Measurements from ENCODE around the gene C3orf20.

The C3orf20 gene

GRCh38 chr3:14780927-14781507 is 106.1 kb downstream of the C3orf20 start:
- DNase-seq: peak; percentile 6

GRCh38 chr3:14783480-14784086 is 108.6 kb downstream of the C3orf20 start:
- DNase-seq: no peak

- no peak for DNase-seq
Observed at GRCh38 chr3:14784087-14784681, 109.2 kb downstream of the C3orf20 start.

- no peak for DNase-seq
Observed at GRCh38 chr3:14785207-14786155, 110.5 kb downstream of the C3orf20 start.

- DNase-seq: no peak
Observed at GRCh38 chr3:14786369-14786768, 111.4 kb downstream of the C3orf20 start.

DNA sequence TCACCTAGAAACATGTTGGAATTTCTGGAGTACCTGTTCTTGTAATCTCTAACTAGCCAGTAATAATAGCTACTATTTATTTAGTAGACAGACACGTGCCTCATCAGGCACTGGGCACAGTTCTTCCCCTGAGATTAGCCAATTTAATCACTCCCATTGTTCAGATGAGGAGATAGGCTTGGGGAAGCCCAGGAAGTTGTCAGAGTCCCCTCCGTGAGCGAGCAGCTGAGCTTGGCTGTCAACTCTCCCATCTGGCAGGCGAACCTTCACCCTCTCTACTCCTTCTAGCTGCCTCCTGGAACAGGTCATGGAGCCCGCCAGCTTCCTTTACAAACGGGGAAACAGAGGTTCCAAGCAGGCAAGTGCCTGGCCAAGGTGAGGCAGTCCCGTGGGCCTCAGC is 112.7 kb downstream of the C3orf20 start:
- no peak for DNase-seq

- no peak for DNase-seq
Observed at GRCh38 chr3:14788644-14789043, 113.7 kb downstream of the C3orf20 start.

GRCh38 chr3:14789221-14789620 is 114.3 kb downstream of the C3orf20 start:
- DNase-seq: no peak

- DNase-seq: no peak
Observed at GRCh38 chr3:14789640-14790285, 114.8 kb downstream of the C3orf20 start.

- DNase-seq: no peak
Observed at GRCh38 chr3:14791343-14791945, 116.5 kb downstream of the C3orf20 start.

DNA sequence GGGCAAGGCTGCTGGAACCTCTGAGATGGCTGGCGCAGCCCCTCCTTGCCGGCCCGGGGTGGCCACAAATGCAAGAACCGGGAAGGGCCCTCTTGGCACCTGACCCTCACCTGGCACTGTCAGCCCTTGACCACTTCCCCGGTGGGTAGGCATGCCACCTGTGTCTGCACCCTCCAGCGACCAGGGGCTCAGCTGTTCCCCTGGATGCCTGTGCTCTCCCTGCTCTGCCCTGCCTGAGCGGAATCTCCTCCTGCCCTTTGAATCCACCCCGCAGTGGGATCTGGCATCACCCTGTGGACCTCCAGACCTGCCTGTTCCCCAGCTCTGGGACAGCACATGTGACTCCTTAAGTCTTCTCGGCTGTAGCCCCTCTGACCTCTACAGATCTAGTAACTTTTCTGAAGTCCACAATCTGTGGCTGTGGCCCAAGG is 117.8 kb downstream of the C3orf20 start:
- DNase-seq: no peak

GRCh38 chr3:14793126-14793857 is 118.4 kb downstream of the C3orf20 start:
- no peak for DNase-seq

DNA sequence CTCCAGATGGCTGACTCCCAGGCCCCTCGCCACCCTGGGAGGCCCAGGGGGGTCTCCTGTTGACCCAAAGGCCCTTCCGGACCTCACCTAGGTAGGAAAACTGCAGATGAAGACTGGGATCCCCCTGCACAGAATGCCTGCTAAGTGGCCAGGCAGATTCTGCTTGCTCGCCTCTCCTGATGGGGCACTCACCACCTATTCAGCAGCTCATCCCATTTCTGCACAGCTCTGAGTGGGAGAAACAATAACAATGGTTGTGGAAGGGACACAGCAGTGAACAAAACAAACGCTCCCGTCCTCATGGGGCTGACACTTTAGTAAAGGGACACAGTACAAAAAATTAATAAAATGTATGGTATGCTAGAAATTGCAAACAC is 118.9 kb downstream of the C3orf20 start:
- no peak for DNase-seq

DNA sequence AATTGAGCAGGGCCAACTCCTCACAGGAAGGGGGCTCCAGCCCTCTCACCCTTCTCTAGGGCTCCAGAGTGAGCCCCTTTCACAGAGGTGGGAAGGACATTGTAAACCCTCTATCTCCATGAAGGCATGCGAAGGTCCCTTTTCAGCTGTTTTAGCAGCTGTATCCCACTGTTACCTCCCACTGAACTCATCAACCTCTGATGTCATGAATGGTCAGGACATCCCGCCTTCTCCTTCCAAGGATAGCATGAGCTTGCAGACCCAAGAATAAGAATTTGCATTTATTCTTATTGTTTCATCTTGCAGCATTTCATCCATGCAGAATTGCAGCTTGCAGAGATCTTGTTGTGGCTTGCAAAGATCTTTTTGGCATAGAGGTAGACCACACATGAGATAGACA is 119.5 kb downstream of the C3orf20 start:
- no peak for DNase-seq

DNA sequence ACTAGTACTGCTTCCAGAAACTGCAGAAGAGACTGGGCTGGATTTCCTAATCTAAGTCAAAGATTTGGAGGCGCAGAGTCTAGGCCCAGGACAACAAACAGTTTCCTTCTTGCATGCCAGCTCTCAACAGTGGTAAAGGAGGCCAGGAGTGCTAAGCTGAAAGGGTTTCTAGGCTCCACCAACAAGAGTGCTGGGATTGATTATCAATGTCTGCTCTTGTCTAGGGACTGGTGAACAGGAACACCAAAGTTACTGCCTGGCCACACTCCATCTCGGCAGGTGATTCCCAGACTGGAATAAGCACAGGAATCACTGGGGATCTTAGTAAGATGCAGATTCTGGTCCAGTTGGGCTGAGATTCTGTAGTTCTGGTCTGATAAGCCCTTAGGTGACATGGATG is 121.1 kb downstream of the C3orf20 start:
- DNase-seq: no peak

- no peak for DNase-seq
Observed at GRCh38 chr3:14796403-14797077, 121.6 kb downstream of the C3orf20 start.

- DNase-seq: no peak
Observed at GRCh38 chr3:14797731-14798130, 122.8 kb downstream of the C3orf20 start.

GRCh38 chr3:14798231-14798630 is 123.3 kb downstream of the C3orf20 start:
- no peak for DNase-seq

DNA sequence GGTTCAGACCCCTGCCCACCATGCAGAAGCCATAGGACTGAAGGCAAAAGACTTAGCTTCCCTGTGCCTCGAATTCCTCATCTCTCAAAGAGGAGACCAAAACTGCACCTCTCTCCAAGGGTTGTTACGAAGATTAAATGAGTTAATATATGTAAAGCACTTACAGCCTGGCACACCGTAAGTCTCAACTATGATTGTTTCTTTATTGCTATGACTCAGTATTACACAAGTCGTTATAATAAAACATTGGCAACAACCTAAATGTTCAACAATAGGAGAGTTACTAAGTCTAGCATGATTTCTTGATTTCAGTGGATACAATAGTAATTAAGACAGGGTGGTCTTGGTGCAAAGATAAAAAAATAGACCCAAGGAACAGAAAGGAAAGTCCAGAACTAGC is 124.2 kb downstream of the C3orf20 start:
- no peak for DNase-seq

DNA sequence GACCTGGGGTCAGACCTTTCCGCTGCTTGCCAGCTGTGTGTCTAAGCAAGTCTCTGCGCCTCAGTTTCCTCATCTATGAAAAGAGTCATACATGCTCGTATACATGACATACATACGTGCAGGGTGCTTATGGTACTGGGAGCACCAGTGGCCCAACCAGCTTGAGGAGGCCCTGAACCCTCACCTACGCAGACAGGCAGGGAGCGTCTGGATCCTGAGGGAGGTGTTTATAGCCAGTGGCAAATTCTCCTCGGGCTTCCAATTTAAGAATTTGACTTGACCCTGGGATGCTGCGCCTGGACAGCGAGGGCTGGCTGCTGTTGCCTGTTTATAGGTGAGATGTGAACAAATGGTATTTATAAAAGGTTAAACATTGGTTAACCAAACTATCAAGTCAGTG is 126.1 kb downstream of the C3orf20 start:
- DNase-seq: no peak

- DNase-seq: no peak
Observed at GRCh38 chr3:14801668-14802380, 126.9 kb downstream of the C3orf20 start.

Measured in NCI-H748 treated with DMSO at 0.1 percent for 48 hours (cell line).